HEK293 (cell line): Measurements from ENCODE around the gene SOX30.
"Not testable (repeated sequence)": the region's sequence is repeated elsewhere in the genome, so short reads cannot be mapped to it uniquely, and the experiment has no call there.

Experiments
- CTCF ChIA-PET: fragments of 350-600 bp; formaldehyde crosslinking; extraction: SDS; loops from one replicate; lab custom pipeline; 2021; ENCODE audit warnings: antibody characterized with exemption; lab: Yijun Ruan, JAX
- POLR2A ChIA-PET: fragments of 300-600 bp; formaldehyde crosslinking; extraction: SDS; loops from one replicate; lab custom pipeline; 2020; ENCODE audit warnings: antibody characterized with exemption, inconsistent platforms; lab: Yijun Ruan, JAX
- H3K27ac ChIP-seq: fragments of 200-500 bp; sonication (Bioruptor generic); 2 replicates; pipeline ENCODE4 v1.5.1; 2014; ENCODE audit warnings: low read depth, low read length, control low read depth, inconsistent platforms; ENCODE audit errors: extremely low read depth
- H3K36me3 ChIP-seq, 2 experiments: fragments of 200-500 bp in 1 of 2; sonication (Bioruptor generic) in 1 of 2; 1 replicate in 1 of 2; 2 replicates in 1 of 2; pipeline ENCODE4 v1.5.1; 2014 to 2017; ENCODE audit warnings: inconsistent platforms in 2 of 2, low read length in 2 of 2; ENCODE audit not compliant: control insufficient read depth in 2 of 2, insufficient read depth in 1 of 2
- H3K4me1 ChIP-seq: fragments of 200-500 bp; sonication (Bioruptor generic); 2 replicates; pipeline ENCODE4 v1.5.1; 2014; ENCODE audit warnings: mild to moderate bottlenecking, low read length, inconsistent platforms; ENCODE audit not compliant: control insufficient read depth, insufficient read depth
- H3K4me3 ChIP-seq: 2 replicates; pipeline ENCODE4 v1.5.1; 2011; ENCODE audit warnings: low read depth, mild to moderate bottlenecking, control low read depth, low read length, moderate library complexity
- H3K9me3 ChIP-seq: fragments of 200-500 bp; sonication (Bioruptor generic); 2 replicates; pipeline ENCODE4 v1.5.1; 2014; ENCODE audit warnings: low read depth, low read length, inconsistent platforms; ENCODE audit not compliant: control insufficient read depth, insufficient read depth
- KLF8 ChIP-seq: fragments of 450-650 bp; formaldehyde crosslinking; IDR thresholded peaks from 2 replicates; pipeline ENCODE4 v1.5.1; 2016; ENCODE audit warnings: missing biosample characterization, missing genetic modification characterization
- MZF1 ChIP-seq: fragments of 450-650 bp; formaldehyde crosslinking; IDR thresholded peaks from 2 replicates; pipeline ENCODE4 v1.5.1; 2017; ENCODE audit warnings: missing biosample characterization, missing genetic modification characterization, borderline replicate concordance
- OSR2 ChIP-seq: fragments of 450-650 bp; formaldehyde crosslinking; IDR thresholded peaks from 2 replicates; pipeline ENCODE4 v1.5.1; 2016; ENCODE audit warnings: missing biosample characterization, missing genetic modification characterization
- PRDM10 ChIP-seq: fragments of 450-650 bp; formaldehyde crosslinking; IDR thresholded peaks from 2 replicates; pipeline ENCODE4 v1.5.1; 2016; ENCODE audit warnings: missing biosample characterization, missing genetic modification characterization
- SCRT1 ChIP-seq: fragments of 450-650 bp; formaldehyde crosslinking; IDR thresholded peaks from 2 replicates; pipeline ENCODE4 v1.5.1; 2016; ENCODE audit warnings: missing biosample characterization, missing genetic modification characterization, borderline replicate concordance
- ZNF19 ChIP-seq: fragments of 450-650 bp; formaldehyde crosslinking; IDR thresholded peaks from 2 replicates; pipeline ENCODE4; 2016; ENCODE audit warnings: missing biosample characterization, missing genetic modification characterization, low read depth
- ZNF324 ChIP-seq: fragments of 450-650 bp; formaldehyde crosslinking; IDR thresholded peaks from 2 replicates; pipeline ENCODE4 v1.5.1; 2016; ENCODE audit warnings: missing biosample characterization, missing genetic modification characterization
- ZNF433 ChIP-seq: fragments of 450-650 bp; formaldehyde crosslinking; IDR thresholded peaks from 2 replicates; pipeline ENCODE4 v1.5.1; 2016; ENCODE audit warnings: missing biosample characterization, missing genetic modification characterization, low read depth
- ZNF449 ChIP-seq: fragments of 450-650 bp; formaldehyde crosslinking; IDR thresholded peaks from 2 replicates; pipeline ENCODE4 v1.5.1; 2017; ENCODE audit warnings: missing biosample characterization, mild to moderate bottlenecking, missing genetic modification characterization, moderate library complexity
- ZNF514 ChIP-seq: fragments of 450-650 bp; formaldehyde crosslinking; IDR thresholded peaks from 2 replicates; pipeline ENCODE4 v1.5.1; 2016; ENCODE audit warnings: missing biosample characterization, missing genetic modification characterization
- ZNF544 ChIP-seq: fragments of 450-650 bp; formaldehyde crosslinking; IDR thresholded peaks from 2 replicates; pipeline ENCODE4 v1.5.0; 2017; ENCODE audit warnings: missing biosample characterization, missing genetic modification characterization
- ZSCAN5A ChIP-seq: fragments of 450-650 bp; formaldehyde crosslinking; IDR thresholded peaks from 2 replicates; pipeline ENCODE4 v1.5.1; 2016; ENCODE audit warnings: missing biosample characterization, missing genetic modification characterization
- TF ChIP-seq, protein P1 (sequence below): fragments of 450-650 bp; IDR thresholded peaks from 2 replicates; pipeline ENCODE4 v1.5.1; 2018; ENCODE audit warnings: missing biosample characterization, mild to moderate bottlenecking, missing genetic modification characterization
- TF ChIP-seq, protein P2 (sequence below): fragments of 450-650 bp; formaldehyde crosslinking; IDR thresholded peaks from 2 replicates; pipeline ENCODE4 v1.5.1; 2016; ENCODE audit warnings: missing biosample characterization, missing genetic modification characterization

Gene SOX30

GRCh38 chr5:157687198-157687554 is 34.9 kb upstream of the SOX30 start (continued):
- no peak for TF ChIP-seq ZNF449 (tag by site-specific recombination)
- no peak for TF ChIP-seq OSR2
- no peak for TF ChIP-seq KLF8 (tag by site-specific recombination)
- TF ChIP-seq, all 188 proteins: peak for 0

DNA sequence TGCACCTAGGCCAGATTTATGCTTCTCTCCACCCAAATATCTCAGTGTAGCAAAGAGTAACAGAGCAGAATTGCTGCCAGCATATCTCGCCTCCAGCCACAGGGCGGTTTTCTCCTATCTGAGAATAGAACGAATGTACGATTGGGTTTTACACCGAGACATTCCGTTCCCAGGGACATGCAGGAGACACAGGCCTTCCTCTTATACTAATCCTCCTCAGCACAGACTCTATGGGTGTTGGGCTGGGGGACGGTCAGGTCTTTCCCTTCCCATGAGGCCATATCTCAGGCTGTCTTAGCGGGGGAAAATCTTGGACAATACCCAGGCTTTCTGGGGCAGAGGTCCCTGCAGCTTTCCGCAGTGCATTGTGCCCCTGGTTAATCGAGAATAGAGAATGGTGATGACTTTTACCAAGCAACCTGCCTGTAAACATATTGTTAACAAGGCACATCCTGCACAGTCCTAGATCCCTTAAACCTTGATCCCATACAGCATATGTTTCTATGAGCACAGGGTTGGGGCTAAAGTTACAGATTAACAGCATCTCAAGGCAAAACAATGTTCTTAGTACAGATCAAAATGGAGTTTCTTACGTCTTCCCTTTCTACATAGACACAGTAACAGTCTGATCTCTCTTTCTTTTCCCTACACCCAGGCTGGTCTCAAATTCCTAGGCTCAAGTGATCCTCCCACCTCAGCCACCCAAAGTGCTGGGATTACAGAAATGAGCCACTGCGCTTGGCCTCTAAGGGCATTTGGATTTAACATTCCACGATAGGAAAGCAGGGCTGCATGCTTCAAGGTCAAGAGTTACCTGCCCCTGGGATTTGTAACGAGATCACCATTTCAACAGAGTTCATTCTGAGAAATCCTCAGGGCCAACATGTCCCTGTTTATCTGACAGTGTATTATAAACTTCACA is 34.3 kb upstream of the SOX30 start:
- H3K9me3 ChIP-seq, H3K27ac ChIP-seq, H3K4me3 ChIP-seq, POLR2A ChIA-PET, H3K4me1 ChIP-seq, CTCF ChIA-PET, H3K36me3 ChIP-seq: not testable (repeated sequence)

DNA sequence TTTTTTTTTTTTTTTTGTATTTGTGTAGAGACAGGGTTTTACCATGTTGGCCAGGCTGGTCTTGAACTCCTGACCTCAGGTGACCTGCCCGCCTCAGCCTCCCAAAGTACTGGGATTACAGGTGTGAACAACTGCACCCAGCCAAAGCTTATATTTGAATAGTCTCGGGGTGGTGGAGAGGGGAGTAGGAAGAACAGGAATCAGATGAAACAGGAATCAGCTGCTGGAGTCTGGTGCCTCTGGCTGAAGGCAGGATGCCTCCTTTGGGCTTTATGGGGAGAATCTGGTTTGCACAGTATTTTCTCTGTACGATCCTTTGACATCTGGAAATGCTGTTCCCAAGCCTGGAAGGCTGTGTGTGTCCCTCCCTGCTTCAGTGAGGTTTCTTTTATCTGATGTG is 30.0 kb upstream of the SOX30 start:
- ChIA-PET CTCF (interaction anchor here (0.5 to 0.6 kb wide), 2 partner anchors 163 to 332 kb away, joined by 3 read pairs; no protein-coding TSS in a partner anchor), POLR2A (no interaction called here)
- no peaks in the 10 kb centered on the region for H3K9me3 ChIP-seq

GRCh38 chr5:157681048-157681447 is 28.8 kb upstream of the SOX30 start:
- Histone ChIP-seq H3K36me3 (no peaks in the 10 kb centered on the region), H3K27ac (no peak overlapping the region), H3K4me3 (no peak overlapping the region), H3K4me1 (no peaks in the 10 kb centered on the region), H3K9me3 (no peaks in the 10 kb centered on the region)
- POLR2A ChIA-PET: no interaction called here
- CTCF ChIA-PET: interaction anchor here (0.6 to 1.0 kb wide), 2 partner anchors 19 to 628 kb away, joined by 3 read pairs; no protein-coding TSS in a partner anchor
- no peak for TF ChIP-seq ZSCAN5A (tag by site-specific recombination)
- TF ChIP-seq SCRT1 (tag by site-specific recombination): no peak
- TF ChIP-seq, protein P1, sequence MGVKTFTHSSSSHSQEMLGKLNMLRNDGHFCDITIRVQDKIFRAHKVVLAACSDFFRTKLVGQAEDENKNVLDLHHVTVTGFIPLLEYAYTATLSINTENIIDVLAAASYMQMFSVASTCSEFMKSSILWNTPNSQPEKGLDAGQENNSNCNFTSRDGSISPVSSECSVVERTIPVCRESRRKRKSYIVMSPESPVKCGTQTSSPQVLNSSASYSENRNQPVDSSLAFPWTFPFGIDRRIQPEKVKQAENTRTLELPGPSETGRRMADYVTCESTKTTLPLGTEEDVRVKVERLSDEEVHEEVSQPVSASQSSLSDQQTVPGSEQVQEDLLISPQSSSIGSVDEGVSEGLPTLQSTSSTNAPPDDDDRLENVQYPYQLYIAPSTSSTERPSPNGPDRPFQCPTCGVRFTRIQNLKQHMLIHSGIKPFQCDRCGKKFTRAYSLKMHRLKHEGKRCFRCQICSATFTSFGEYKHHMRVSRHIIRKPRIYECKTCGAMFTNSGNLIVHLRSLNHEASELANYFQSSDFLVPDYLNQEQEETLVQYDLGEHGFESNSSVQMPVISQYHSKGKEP (tag by site-specific recombination): no peak
- TF ChIP-seq PRDM10 (tag by site-specific recombination): no peak
- TF ChIP-seq, protein P2, sequence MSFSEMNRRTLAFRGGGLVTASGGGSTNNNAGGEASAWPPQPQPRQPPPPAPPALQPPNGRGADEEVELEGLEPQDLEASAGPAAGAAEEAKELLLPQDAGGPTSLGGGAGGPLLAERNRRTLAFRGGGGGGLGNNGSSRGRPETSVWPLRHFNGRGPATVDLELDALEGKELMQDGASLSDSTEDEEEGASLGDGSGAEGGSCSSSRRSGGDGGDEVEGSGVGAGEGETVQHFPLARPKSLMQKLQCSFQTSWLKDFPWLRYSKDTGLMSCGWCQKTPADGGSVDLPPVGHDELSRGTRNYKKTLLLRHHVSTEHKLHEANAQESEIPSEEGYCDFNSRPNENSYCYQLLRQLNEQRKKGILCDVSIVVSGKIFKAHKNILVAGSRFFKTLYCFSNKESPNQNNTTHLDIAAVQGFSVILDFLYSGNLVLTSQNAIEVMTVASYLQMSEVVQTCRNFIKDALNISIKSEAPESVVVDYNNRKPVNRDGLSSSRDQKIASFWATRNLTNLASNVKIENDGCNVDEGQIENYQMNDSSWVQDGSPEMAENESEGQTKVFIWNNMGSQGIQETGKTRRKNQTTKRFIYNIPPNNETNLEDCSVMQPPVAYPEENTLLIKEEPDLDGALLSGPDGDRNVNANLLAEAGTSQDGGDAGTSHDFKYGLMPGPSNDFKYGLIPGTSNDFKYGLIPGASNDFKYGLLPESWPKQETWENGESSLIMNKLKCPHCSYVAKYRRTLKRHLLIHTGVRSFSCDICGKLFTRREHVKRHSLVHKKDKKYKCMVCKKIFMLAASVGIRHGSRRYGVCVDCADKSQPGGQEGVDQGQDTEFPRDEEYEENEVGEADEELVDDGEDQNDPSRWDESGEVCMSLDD (tag by site-specific recombination): no peak
- no peak for TF ChIP-seq ZNF19 (tag by site-specific recombination)
- no peak for TF ChIP-seq ZNF433 (tag by site-specific recombination)

More for the DNA sequence above, 30.0 kb upstream of the SOX30 start:
- no peaks in the 10 kb centered on the region for H3K36me3 ChIP-seq
- H3K4me1 ChIP-seq: no peaks in the 10 kb centered on the region
- no peak for TF ChIP-seq ZNF324 (tag by site-specific recombination)
- TF ChIP-seq MZF1 (tag by site-specific recombination): no peak
- no peak for TF ChIP-seq ZNF514 (tag by site-specific recombination)
- TF ChIP-seq ZNF544: no peak
- no peak overlapping the region for H3K27ac ChIP-seq
- no peak overlapping the region for H3K4me3 ChIP-seq
